Transverse colon (tissue), 4 donors: ENCODE data around the gene RIN3. TPM values are rescaled to one million over a fixed set of nuclear protein-coding genes. Genes with fewer than 3 reads are reported as not detected.

Experiments
- DNase-seq: peaks from one replicate; pipeline ENCODE4 v3.0.0-alpha.2; 2019
- H3K27ac ChIP-seq, 4 donors: fragments of 200-600 bp; sonication (generic); 2 replicates each; pipeline ENCODE4 v1.5.1; 2016 to 2018; ENCODE audit warnings: inconsistent platforms in 4 of 4
- H3K27me3 ChIP-seq: fragments of 200-600 bp; sonication (generic); 2 replicates; pipeline ENCODE4 v1.5.1; 2017; ENCODE audit warnings: inconsistent platforms
- H3K36me3 ChIP-seq, 4 donors: fragments of 200-600 bp; sonication (generic); 2 replicates each; pipeline ENCODE4 v1.5.1; 2017 to 2019; ENCODE audit warnings: inconsistent platforms in 4 of 4
- H3K4me1 ChIP-seq, 4 donors: fragments of 200-600 bp; sonication (generic); 2 replicates each; pipeline ENCODE4 v1.5.1; 2017 to 2020; ENCODE audit warnings: inconsistent platforms in 4 of 4
- H3K4me3 ChIP-seq, 4 donors: fragments of 200-600 bp; sonication (generic); 1 replicate in 1 of 4; 2 replicates in 3 of 4; pipeline versions ENCODE4 v1.5.1 to v1.6.1; 2017 to 2019; ENCODE audit warnings: inconsistent platforms in 4 of 4
- H3K9me3 ChIP-seq, 2 donors: fragments of 200-600 bp; sonication (generic); 2 replicates each; pipeline ENCODE4 v1.5.1; 2017 to 2019; ENCODE audit warnings: inconsistent platforms in 2 of 2
- CTCF ChIP-seq, 5 experiments: fragments of 200-600 bp in 3 of 5; fragments of 450-650 bp in 2 of 5; sonication (generic) in 3 of 5; IDR thresholded peaks; 1 replicate in 2 of 5; 2 replicates in 3 of 5; pipeline ENCODE4 v1.5.1; 2016 to 2017; ENCODE audit warnings: antibody characterized with exemption in 5 of 5, inconsistent platforms in 3 of 5, mild to moderate bottlenecking in 2 of 5, moderate library complexity in 1 of 5
- EP300 ChIP-seq: sonication (generic); formaldehyde crosslinking; IDR thresholded peaks from one replicate; pipeline ENCODE4 v1.6.1; 2017; ENCODE audit warnings: antibody characterized with exemption, low read depth
- POLR2A ChIP-seq: fragments of 450-650 bp; IDR thresholded peaks from one replicate; pipeline ENCODE4 v1.6.1; 2016; ENCODE audit warnings: antibody characterized with exemption, mild to moderate bottlenecking, moderate library complexity
- POLR2AphosphoS5 ChIP-seq, 3 donors: sonication (generic); formaldehyde crosslinking; IDR thresholded peaks; one replicate each; pipeline ENCODE4 v1.6.1; 2016; ENCODE audit warnings: antibody characterized with exemption in 3 of 3
- WGBS, 2 donors: methylation state at CpG; one replicate each; pipeline ENCODE4 v1.1.5; 2018; ENCODE audit warnings: low coverage in 1 of 2; 5-methylcytosine and 5-hydroxymethylcytosine counted together
- in situ Hi-C, 4 donors: fragments of 200-750 bp; cut with MboI; loops; one replicate each; pipeline versions ENCODE4 v1.15.0 to v1.15.1; 2017; ENCODE audit warnings: low sequenced_read_pairs in 3 of 4, low pct_ligation_motif_present in 1 of 4, low pct_unique_long_range_greater_than_20kb in 1 of 4
- intact Hi-C: fragments of 100-400 bp; cut with DNase I; formaldehyde crosslinking; loops from one replicate; pipeline ENCODE4 v1.15.1; 2023; ENCODE audit warnings: low total_unique reads
- total RNA-seq, 4 donors: library from RNA; depleted of rRNA; stranded (reverse); fragments of >200 nt; gene quantifications; one replicate each; pipeline ENCODE4 v1.1.0, GENCODE V29; 2016

RIN3 gene
- total RNA-seq, 4 donors from 2014 or later, result 16.2 to 24.3 (median 20.7) TPM

GRCh38 chr14:92659765-92660561 lies 146.4 kb downstream of the RIN3 start:
- Histone ChIP-seq H3K9me3 (no peaks in the 10 kb centered on the region), H3K27ac (peak overlapping the region; percentile 30 to 92 (median 75)), H3K4me1 (peaks cover 0 to 32% (median 4%) of the 10 kb centered on the region in 4 donors), H3K27me3 (no peaks in the 10 kb centered on the region), H3K4me3 (no peak overlapping the region), H3K36me3 (peaks cover 0 to 14% (median 0%) of the 10 kb centered on the region in 4 donors)
- intact Hi-C loops (no loop called here), in situ Hi-C loops (no loop called here)
- DNase-seq, result peak; percentile 44
- peak; percentile 63 for TF ChIP-seq EP300
- no peak for TF ChIP-seq CTCF (IDR thresholded peaks at IDR 0.05)
- WGBS, 2 donors, result 59 to 73% methylated on average over 3 to 11 of the region's 11 CpGs

GRCh38 chr14:92660571-92660970 lies 147.0 kb downstream of the RIN3 start:
- WGBS, 2 donors, result 83 to 86% methylated on average over 1 to 3 of the region's 3 CpGs
- Histone ChIP-seq H3K36me3 (peaks cover 0 to 14% (median 0%) of the 10 kb centered on the region in 4 donors), H3K4me1 (peaks cover 0 to 32% (median 4%) of the 10 kb centered on the region in 4 donors), H3K27ac (peak overlapping the region in 3 of 4 donors; percentile 24 to 62 (median 30)), H3K27me3 (no peaks in the 10 kb centered on the region), H3K9me3 (no peaks in the 10 kb centered on the region), H3K4me3 (no peak overlapping the region)
- DNase-seq, result no peak
- intact Hi-C loops (no loop called here), in situ Hi-C loops (no loop called here)
- TF ChIP-seq CTCF (IDR thresholded peaks at IDR 0.05) (no peak), POLR2AphosphoS5 (IDR thresholded peaks at IDR 0.05) (no peak), EP300 (no peak), POLR2A (no peak)

GRCh38 chr14:92663049-92663448 lies 149.5 kb downstream of the RIN3 start:
- H3K9me3 ChIP-seq, result no peaks in the 10 kb centered on the region
- TF ChIP-seq CTCF (IDR thresholded peaks at IDR 0.05) (no peak), POLR2A (no peak), EP300 (no peak), POLR2AphosphoS5 (IDR thresholded peaks at IDR 0.05) (no peak)
- no peak overlapping the region for H3K4me3 ChIP-seq
- intact Hi-C loops (no loop called here), in situ Hi-C loops (no loop called here)
- WGBS, 2 donors, result 95 to 97% methylated on average over 6 to 7 of the region's 7 CpGs
- peaks cover 0 to 13% (median 4%) of the 10 kb centered on the region in 4 donors for H3K4me1 ChIP-seq
- DNase-seq, result no peak
- H3K27ac ChIP-seq, result no peak overlapping the region
- no peaks in the 10 kb centered on the region for H3K27me3 ChIP-seq
- peaks cover 0 to 18% (median 0%) of the 10 kb centered on the region in 4 donors for H3K36me3 ChIP-seq

- Histone ChIP-seq H3K4me1 (no peaks in the 10 kb centered on the region), H3K9me3 (no peaks in the 10 kb centered on the region), H3K27me3 (no peaks in the 10 kb centered on the region), H3K27ac (peak overlapping the region in 3 of 4 donors; percentile 0 to 23 (median 17)), H3K36me3 (peaks cover 0 to 25% (median 0%) of the 10 kb centered on the region in 4 donors), H3K4me3 (no peak overlapping the region)
- WGBS, 2 donors, result 36 to 71% methylated on average over 2 to 8 of the region's 8 CpGs
- intact Hi-C loops (no loop called here), in situ Hi-C loops (no loop called here)
- DNase-seq, result no peak
- TF ChIP-seq POLR2A, result no peak
- TF ChIP-seq POLR2AphosphoS5 (IDR thresholded peaks at IDR 0.05), result no peak
- no peak for TF ChIP-seq EP300
- TF ChIP-seq CTCF (IDR thresholded peaks at IDR 0.05), result no peak
These were observed 152.1 kb downstream of the RIN3 start for GRCh38 chr14:92665661-92666110.
